GM23338 (cell line): Measurements from ENCODE around the gene NPLOC4. TPM values are rescaled to one million over a fixed set of nuclear protein-coding genes. Genes with fewer than 3 reads are reported as not detected.

Experiments
- ATAC-seq: fragments of 200-7000 bp; cut with Tn5 transposase; 3 replicates; pipeline ENCODE4 v1.9.1; 2020
- DNase-seq: peaks from one replicate; pipeline ENCODE4 v3.0.0-alpha.2; 2015; ENCODE audit warnings: low spot score
- H2AFZ ChIP-seq: fragments of 200-600 bp; sonication (generic); 2 replicates; pipeline ENCODE4 v1.8.0; 2016; ENCODE audit warnings: antibody characterized with exemption, mild to moderate bottlenecking, moderate library complexity
- H3F3A ChIP-seq: fragments of 200-600 bp; sonication (generic); replicated peaks from 2 replicates; pipeline ENCODE4 v1.8.0; 2017; ENCODE audit warnings: antibody characterized with exemption, mixed run types, low read depth
- H3K27ac ChIP-seq: fragments of 200-600 bp; sonication (generic); 2 replicates; pipeline ENCODE4 v1.6.1; 2016; ENCODE audit warnings: low read depth
- H3K27me3 ChIP-seq: fragments of 200-600 bp; sonication (generic); 2 replicates; pipeline ENCODE4 v1.8.0; 2016; ENCODE audit warnings: mild to moderate bottlenecking, mixed run types, moderate library complexity; ENCODE audit not compliant: insufficient read depth
- H3K36me3 ChIP-seq: fragments of 200-600 bp; sonication (generic); 2 replicates; pipeline ENCODE4 v1.8.0; 2016; ENCODE audit warnings: mild to moderate bottlenecking; ENCODE audit not compliant: insufficient read depth
- H3K4me1 ChIP-seq: fragments of 200-600 bp; sonication (generic); 2 replicates; pipeline ENCODE4 v1.8.0; 2016; ENCODE audit warnings: mild to moderate bottlenecking, moderate library complexity; ENCODE audit not compliant: insufficient read depth
- H3K4me2 ChIP-seq: fragments of 200-600 bp; sonication (generic); 2 replicates; pipeline ENCODE4 v1.7.1; 2017; ENCODE audit warnings: mixed run types
- H3K4me3 ChIP-seq: fragments of 200-600 bp; sonication (generic); 2 replicates; pipeline ENCODE4 v1.6.1; 2016; ENCODE audit warnings: mixed run types
- H3K79me2 ChIP-seq: fragments of 200-600 bp; sonication (generic); replicated peaks from 2 replicates; pipeline ENCODE4 v1.8.0; 2017; ENCODE audit warnings: mild to moderate bottlenecking; ENCODE audit not compliant: insufficient read depth
- H3K9me2 ChIP-seq: fragments of 200-600 bp; sonication (generic); 2 replicates; pipeline ENCODE4 v1.8.0; 2017; ENCODE audit not compliant: insufficient read depth
- H4K20me1 ChIP-seq: fragments of 200-600 bp; sonication (generic); replicated peaks from 2 replicates; pipeline ENCODE4 v1.8.0; 2017; ENCODE audit warnings: mild to moderate bottlenecking; ENCODE audit not compliant: insufficient read depth
- H3K27ac Mint-ChIP-seq: 2 replicates; pipeline ENCODE4 v1.8.0; 2020; ENCODE audit warnings: inconsistent platforms, mild to moderate bottlenecking, moderate library complexity, mixed read lengths
- H3K27me3 Mint-ChIP-seq: 3 replicates; pipeline ENCODE4 v1.8.0; 2022; ENCODE audit warnings: low read depth, mild to moderate bottlenecking, moderate library complexity, mixed read lengths, inconsistent platforms; ENCODE audit not compliant: insufficient read depth, poor library complexity
- H3K36me3 Mint-ChIP-seq: 3 replicates; pipeline ENCODE4 v1.8.0; 2021; ENCODE audit warnings: low read depth, mild to moderate bottlenecking, inconsistent platforms, moderate library complexity, mixed read lengths
- H3K4me1 Mint-ChIP-seq: 3 replicates; pipeline ENCODE4 v1.8.0; 2020; ENCODE audit warnings: mild to moderate bottlenecking, inconsistent platforms, mixed read lengths
- H3K4me3 Mint-ChIP-seq: 3 replicates; pipeline ENCODE4 v1.8.0; 2021; ENCODE audit warnings: moderate library complexity, mild to moderate bottlenecking, inconsistent platforms, mixed read lengths
- H3K9me3 Mint-ChIP-seq: 3 replicates; pipeline ENCODE4 v1.8.0; 2020; ENCODE audit warnings: moderate library complexity, mild to moderate bottlenecking, inconsistent platforms, mixed read lengths
- CTCF ChIP-seq, 2 experiments: fragments of 200-600 bp in 1 of 2; sonication (generic) in 1 of 2; conservative IDR thresholded peaks; 2 replicates each; pipeline versions ENCODE4 v1.5.1 to v1.6.1; 2016 to 2017; ENCODE audit warnings: antibody characterized with exemption in 2 of 2, low read depth in 2 of 2, mild to moderate bottlenecking in 2 of 2, moderate library complexity in 1 of 2
- ETS1 ChIP-seq: IDR thresholded peaks from 2 replicates; pipeline ENCODE4 v1.6.1; 2016; ENCODE audit warnings: antibody characterized with exemption
- POLR2AphosphoS5 ChIP-seq: IDR thresholded peaks from 2 replicates; pipeline ENCODE4 v1.6.1; 2016; ENCODE audit warnings: antibody characterized with exemption, low read depth
- REST ChIP-seq: IDR thresholded peaks from one replicate; pipeline ENCODE4 v1.6.1; 2018; ENCODE audit warnings: antibody characterized with exemption; ENCODE audit not compliant: unreplicated experiment
- ZNF114 ChIP-seq: fragments of 250-450 bp; sonication (Bioruptor Pico); IDR thresholded peaks from 2 replicates; pipeline ENCODE4 v1.5.0; 2020; ENCODE audit warnings: mild to moderate bottlenecking, moderate library complexity
- ZNF462 ChIP-seq: fragments of 250-450 bp; sonication (Bioruptor Pico); IDR thresholded peaks from 2 replicates; pipeline ENCODE4 v1.5.0; 2020; ENCODE audit warnings: mild to moderate bottlenecking, moderate library complexity
- polyA plus RNA-seq: library from polyadenylated mRNA; unstranded; fragments of >200 nt; fragmentation: Nextera tagmentation; extraction: Ambion mirVana; gene quantifications from 2 replicates; pipeline ENCODE4 v1.2.1, GENCODE V29; 2016
- total RNA-seq: library from RNA; depleted of rRNA; stranded (reverse); fragments of >200 nt; shearing (Covaris generic); gene quantifications from 2 replicates; pipeline ENCODE4 v1.2.3, GENCODE V29; 2014

The NPLOC4 gene
- total and polyA plus RNA-seq, 2 experiments from 2014 or later = 24.1 to 79.1 TPM

- Histone ChIP-seq H3K36me3 (no peaks in the 10 kb centered on the region), H3K4me3 (no peak overlapping the region), H2AFZ (no peak overlapping the region), H3K9me2 (no peaks in the 10 kb centered on the region), H3K4me1 (peaks cover 7% of the 10 kb centered on the region), H3K27ac (no peak overlapping the region), H3K4me2 (no peak overlapping the region), H3K27me3 (no peaks in the 10 kb centered on the region), H3K79me2 (peaks cover 16% of the 10 kb centered on the region), H4K20me1 (peaks cover 13% of the 10 kb centered on the region), H3F3A (peaks cover 10% of the 10 kb centered on the region; the same call in 1 of the 2 replicates)
- Mint-ChIP-seq H3K36me3 (peaks cover 8% of the 10 kb centered on the region; the same call in 1 of the 3 replicates), H3K9me3 (no peaks in the 10 kb centered on the region; the same call in 1 of the 3 replicates), H3K4me1 (peaks cover 9% of the 10 kb centered on the region), H3K27me3 (no peaks in the 10 kb centered on the region), H3K27ac (no peak overlapping the region), H3K4me3 (no peak overlapping the region)
- DNase-seq = no peak
- no peak for ATAC-seq
- TF ChIP-seq ZNF462 (CRISPR knock-in tag) (no peak), REST (no peak), ZNF114 (CRISPR knock-in tag) (no peak), CTCF (conservative IDR thresholded peaks at IDR 0.05; ENCODE audit: low read depth in 2 of 2) (no peak), POLR2AphosphoS5 (no peak), ETS1 (no peak)
These were observed 3.1 kb upstream of the NPLOC4 start for GRCh38 chr17:81640011-81640410.
